ENCODE results near the gene HSD11B2. TPM values are rescaled to one million over a fixed set of nuclear protein-coding genes. Genes with fewer than 3 reads are reported as not detected.

The HSD11B2 gene
- total RNA-seq, 1 experiment from 2014 or later, result 33.4 TPM

- ATAC-seq (no peak), DNase-seq (ENCODE audit: low spot score) (no peak)
- Mint-ChIP-seq H3K27ac (no peak overlapping the region), H3K36me3 (no peaks in the 10 kb centered on the region), H3K9me3 (no peaks in the 10 kb centered on the region), H3K4me3 (no peak overlapping the region), H3K27me3 (ENCODE audit: low read depth) (no peaks in the 10 kb centered on the region), H3K4me1 (peaks cover 8% of the 10 kb centered on the region)
- no peak for TF ChIP-seq TCF7 (CRISPR knock-in tag; IDR thresholded peaks at IDR 0.05; ENCODE audit: low read depth)
- TF ChIP-seq GTF2I (CRISPR knock-in tag; conservative IDR thresholded peaks at IDR 0.05), result no peak
- TF ChIP-seq CREB1 (CRISPR knock-in tag; IDR thresholded peaks at IDR 0.05), result no peak
- TF ChIP-seq GRHL2 (CRISPR knock-in tag; IDR thresholded peaks at IDR 0.05; ENCODE audit: insufficient replicate concordance, severe bottlenecking), result no peak
- no peak for TF ChIP-seq HMGA2 (CRISPR knock-in tag; IDR thresholded peaks at IDR 0.05)
- TF ChIP-seq, protein P1, sequence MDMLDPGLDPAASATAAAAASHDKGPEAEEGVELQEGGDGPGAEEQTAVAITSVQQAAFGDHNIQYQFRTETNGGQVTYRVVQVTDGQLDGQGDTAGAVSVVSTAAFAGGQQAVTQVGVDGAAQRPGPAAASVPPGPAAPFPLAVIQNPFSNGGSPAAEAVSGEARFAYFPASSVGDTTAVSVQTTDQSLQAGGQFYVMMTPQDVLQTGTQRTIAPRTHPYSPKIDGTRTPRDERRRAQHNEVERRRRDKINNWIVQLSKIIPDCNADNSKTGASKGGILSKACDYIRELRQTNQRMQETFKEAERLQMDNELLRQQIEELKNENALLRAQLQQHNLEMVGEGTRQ (CRISPR knock-in tag; IDR thresholded peaks at IDR 0.05), result no peak
- TF ChIP-seq JAZF1 (CRISPR knock-in tag; IDR thresholded peaks at IDR 0.05), result no peak
- TF ChIP-seq E2F1 (CRISPR knock-in tag; IDR thresholded peaks at IDR 0.05), result no peak
- no peak for TF ChIP-seq ZNF416 (CRISPR knock-in tag; IDR thresholded peaks at IDR 0.05)
- TF ChIP-seq TEAD1 (CRISPR knock-in tag; IDR thresholded peaks at IDR 0.05), result no peak
- TF ChIP-seq ZNF219 (CRISPR knock-in tag; IDR thresholded peaks at IDR 0.05; ENCODE audit: borderline replicate concordance), result no peak
- TF ChIP-seq, protein P2, sequence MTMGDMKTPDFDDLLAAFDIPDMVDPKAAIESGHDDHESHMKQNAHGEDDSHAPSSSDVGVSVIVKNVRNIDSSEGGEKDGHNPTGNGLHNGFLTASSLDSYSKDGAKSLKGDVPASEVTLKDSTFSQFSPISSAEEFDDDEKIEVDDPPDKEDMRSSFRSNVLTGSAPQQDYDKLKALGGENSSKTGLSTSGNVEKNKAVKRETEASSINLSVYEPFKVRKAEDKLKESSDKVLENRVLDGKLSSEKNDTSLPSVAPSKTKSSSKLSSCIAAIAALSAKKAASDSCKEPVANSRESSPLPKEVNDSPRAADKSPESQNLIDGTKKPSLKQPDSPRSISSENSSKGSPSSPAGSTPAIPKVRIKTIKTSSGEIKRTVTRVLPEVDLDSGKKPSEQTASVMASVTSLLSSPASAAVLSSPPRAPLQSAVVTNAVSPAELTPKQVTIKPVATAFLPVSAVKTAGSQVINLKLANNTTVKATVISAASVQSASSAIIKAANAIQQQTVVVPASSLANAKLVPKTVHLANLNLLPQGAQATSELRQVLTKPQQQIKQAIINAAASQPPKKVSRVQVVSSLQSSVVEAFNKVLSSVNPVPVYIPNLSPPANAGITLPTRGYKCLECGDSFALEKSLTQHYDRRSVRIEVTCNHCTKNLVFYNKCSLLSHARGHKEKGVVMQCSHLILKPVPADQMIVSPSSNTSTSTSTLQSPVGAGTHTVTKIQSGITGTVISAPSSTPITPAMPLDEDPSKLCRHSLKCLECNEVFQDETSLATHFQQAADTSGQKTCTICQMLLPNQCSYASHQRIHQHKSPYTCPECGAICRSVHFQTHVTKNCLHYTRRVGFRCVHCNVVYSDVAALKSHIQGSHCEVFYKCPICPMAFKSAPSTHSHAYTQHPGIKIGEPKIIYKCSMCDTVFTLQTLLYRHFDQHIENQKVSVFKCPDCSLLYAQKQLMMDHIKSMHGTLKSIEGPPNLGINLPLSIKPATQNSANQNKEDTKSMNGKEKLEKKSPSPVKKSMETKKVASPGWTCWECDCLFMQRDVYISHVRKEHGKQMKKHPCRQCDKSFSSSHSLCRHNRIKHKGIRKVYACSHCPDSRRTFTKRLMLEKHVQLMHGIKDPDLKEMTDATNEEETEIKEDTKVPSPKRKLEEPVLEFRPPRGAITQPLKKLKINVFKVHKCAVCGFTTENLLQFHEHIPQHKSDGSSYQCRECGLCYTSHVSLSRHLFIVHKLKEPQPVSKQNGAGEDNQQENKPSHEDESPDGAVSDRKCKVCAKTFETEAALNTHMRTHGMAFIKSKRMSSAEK (CRISPR knock-in tag; IDR thresholded peaks at IDR 0.05; ENCODE audit: borderline replicate concordance), result no peak
- no peak for TF ChIP-seq RELA (CRISPR knock-in tag; IDR thresholded peaks at IDR 0.05; ENCODE audit: borderline replicate concordance)
- no peak for TF ChIP-seq ZNF263 (CRISPR knock-in tag; IDR thresholded peaks at IDR 0.05; ENCODE audit: low read depth)
- TF ChIP-seq ATF6 (CRISPR knock-in tag; IDR thresholded peaks at IDR 0.05), result no peak
- no peak for TF ChIP-seq IRF1 (CRISPR knock-in tag; IDR thresholded peaks at IDR 0.05)
- TF ChIP-seq, protein P3, sequence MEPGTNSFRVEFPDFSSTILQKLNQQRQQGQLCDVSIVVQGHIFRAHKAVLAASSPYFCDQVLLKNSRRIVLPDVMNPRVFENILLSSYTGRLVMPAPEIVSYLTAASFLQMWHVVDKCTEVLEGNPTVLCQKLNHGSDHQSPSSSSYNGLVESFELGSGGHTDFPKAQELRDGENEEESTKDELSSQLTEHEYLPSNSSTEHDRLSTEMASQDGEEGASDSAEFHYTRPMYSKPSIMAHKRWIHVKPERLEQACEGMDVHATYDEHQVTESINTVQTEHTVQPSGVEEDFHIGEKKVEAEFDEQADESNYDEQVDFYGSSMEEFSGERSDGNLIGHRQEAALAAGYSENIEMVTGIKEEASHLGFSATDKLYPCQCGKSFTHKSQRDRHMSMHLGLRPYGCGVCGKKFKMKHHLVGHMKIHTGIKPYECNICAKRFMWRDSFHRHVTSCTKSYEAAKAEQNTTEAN (CRISPR knock-in tag; IDR thresholded peaks at IDR 0.05), result no peak
- no peak for TF ChIP-seq SOX15 (CRISPR knock-in tag; IDR thresholded peaks at IDR 0.05)
- no peak for TF ChIP-seq CBFB (CRISPR knock-in tag; IDR thresholded peaks at IDR 0.05; ENCODE audit: low read depth)
- ChIA-PET CTCF (interaction anchor here (1.2 to 3.1 kb wide), 4 partner anchors 35 to 137 kb away, joined by 3 to 48 read pairs (median 28); no protein-coding TSS in a partner anchor), POLR2A (no interaction called here)
These were observed 32.8 kb downstream of the HSD11B2 start for GRCh38 chr16:67463691-67464090.
